Right lobe of liver (tissue), 4 donors: ENCODE measurements around the gene TTBK2.

Experiments
- POLR2A ChIP-seq: fragments of 450-650 bp; IDR thresholded peaks from one replicate; pipeline ENCODE4 v1.6.1; 2017; ENCODE audit warnings: antibody characterized with exemption, mild to moderate bottlenecking
- TF ChIP-seq, protein P1 (sequence below), 4 donors: fragments of 200-600 bp in 3 of 4; fragments of 450-650 bp in 1 of 4; IDR thresholded peaks; one replicate each; pipeline versions ENCODE4 v1.5.1 to v1.8.0; 2016 to 2022; ENCODE audit warnings: antibody characterized with exemption in 4 of 4, mild to moderate bottlenecking in 2 of 4
- donor health status: DM: no; HTN: no; CAD: no.
- donor health status: DM: no; HTN: no; CAD: no.
- donor health status: DM: no; HTN: yes; CAD: no.

DNA sequence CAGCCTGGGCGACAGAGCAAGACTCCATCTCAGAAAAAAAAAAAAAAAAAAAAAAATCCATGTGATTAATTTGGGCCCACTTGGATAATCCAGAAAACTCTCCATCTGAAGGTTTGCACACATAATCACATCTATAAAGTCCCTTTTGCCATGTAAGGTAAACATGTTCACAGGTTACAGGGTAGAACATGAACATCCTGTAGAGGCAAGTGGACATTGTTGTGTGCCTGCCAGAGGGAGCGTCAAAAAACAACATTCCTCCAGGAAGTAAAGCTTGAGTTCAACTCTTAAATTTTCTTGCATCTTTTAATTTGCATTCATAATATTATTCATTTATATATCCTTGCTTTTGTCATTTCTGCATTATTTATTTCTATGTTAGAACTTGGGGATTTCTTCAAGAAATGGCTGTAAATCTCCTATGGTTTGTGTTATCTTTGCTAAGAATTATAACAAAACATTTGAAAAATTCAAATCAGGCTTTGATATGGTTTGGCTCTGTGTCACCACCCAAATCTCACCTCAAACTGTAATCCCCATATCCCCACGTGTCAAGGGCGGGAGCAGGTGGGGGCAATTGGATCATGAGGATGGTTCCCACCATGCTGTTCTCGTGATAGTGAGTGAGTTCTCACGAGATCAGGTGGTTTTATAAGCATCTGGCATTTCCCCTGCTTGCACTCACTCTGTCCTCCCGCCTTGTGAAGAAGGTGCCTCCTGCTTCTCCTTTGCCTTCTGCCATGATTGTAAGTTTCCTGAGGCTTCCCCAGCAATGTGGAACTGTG lies 11.3 kb upstream of the TTBK2 start:
- TF ChIP-seq, protein P1, sequence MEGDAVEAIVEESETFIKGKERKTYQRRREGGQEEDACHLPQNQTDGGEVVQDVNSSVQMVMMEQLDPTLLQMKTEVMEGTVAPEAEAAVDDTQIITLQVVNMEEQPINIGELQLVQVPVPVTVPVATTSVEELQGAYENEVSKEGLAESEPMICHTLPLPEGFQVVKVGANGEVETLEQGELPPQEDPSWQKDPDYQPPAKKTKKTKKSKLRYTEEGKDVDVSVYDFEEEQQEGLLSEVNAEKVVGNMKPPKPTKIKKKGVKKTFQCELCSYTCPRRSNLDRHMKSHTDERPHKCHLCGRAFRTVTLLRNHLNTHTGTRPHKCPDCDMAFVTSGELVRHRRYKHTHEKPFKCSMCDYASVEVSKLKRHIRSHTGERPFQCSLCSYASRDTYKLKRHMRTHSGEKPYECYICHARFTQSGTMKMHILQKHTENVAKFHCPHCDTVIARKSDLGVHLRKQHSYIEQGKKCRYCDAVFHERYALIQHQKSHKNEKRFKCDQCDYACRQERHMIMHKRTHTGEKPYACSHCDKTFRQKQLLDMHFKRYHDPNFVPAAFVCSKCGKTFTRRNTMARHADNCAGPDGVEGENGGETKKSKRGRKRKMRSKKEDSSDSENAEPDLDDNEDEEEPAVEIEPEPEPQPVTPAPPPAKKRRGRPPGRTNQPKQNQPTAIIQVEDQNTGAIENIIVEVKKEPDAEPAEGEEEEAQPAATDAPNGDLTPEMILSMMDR (IDR thresholded peaks at IDR 0.05), result no peak
- no peak for TF ChIP-seq POLR2A
